Activated naive CD4-positive, alpha-beta T cell treated with anti-CD3 and anti-CD28 coated beads, Interleukin-2, amount 50 U/mL, for 24 hours (primary cell): ENCODE data around the gene ADRM1.

Experiments
- H3K27ac Mint-ChIP-seq: one replicate; pipeline ENCODE4 v1.8.0; 2021; ENCODE audit warnings: mild to moderate bottlenecking, mixed read lengths
- H3K27me3 Mint-ChIP-seq: one replicate; pipeline ENCODE4 v1.8.0; 2021; ENCODE audit warnings: mixed read lengths
- H3K36me3 Mint-ChIP-seq: one replicate; pipeline ENCODE4 v1.8.0; 2021; ENCODE audit warnings: mixed read lengths
- H3K4me1 Mint-ChIP-seq: one replicate; pipeline ENCODE4 v1.8.0; 2021; ENCODE audit warnings: mixed read lengths
- H3K4me3 Mint-ChIP-seq: one replicate; pipeline ENCODE4 v1.8.0; 2021; ENCODE audit warnings: mild to moderate bottlenecking, mixed read lengths
- H3K9me3 Mint-ChIP-seq: one replicate; pipeline ENCODE4 v1.8.0; 2021; ENCODE audit warnings: mixed read lengths

Gene ADRM1

GRCh38 chr20:62302341-62303061 is at the start of gene ADRM1:
Gene ADRM1 (plus strand): TSS chr20:62302997. CDS start chr20:62303569, 572 bp downstream.
- Mint-ChIP-seq H3K4me1 (peaks cover 21% of the 10 kb centered on the region), H3K27ac (peak within 1 kb of the TSS; percentile 100)

GRCh38 chr20:62253398-62253797 is 49.4 kb upstream of the ADRM1 start:
- Mint-ChIP-seq H3K27me3 (no peaks in the 10 kb centered on the region), H3K4me3 (no peak overlapping the region)

More at GRCh38 chr20:62302341-62303061, at the start of gene ADRM1:
- H3K4me3 Mint-ChIP-seq, result peak within 1 kb of the TSS; percentile 97
- no peaks in the 10 kb centered on the region for H3K9me3 Mint-ChIP-seq
- H3K36me3 Mint-ChIP-seq, result peaks cover 5% of the 10 kb centered on the region
- H3K27me3 Mint-ChIP-seq, result no peaks in the 10 kb centered on the region

GRCh38 chr20:62254021-62254724 is 48.6 kb upstream of the ADRM1 start:
- Mint-ChIP-seq H3K4me1 (peaks cover 29% of the 10 kb centered on the region), H3K4me3 (no peak overlapping the region), H3K36me3 (peaks cover 9% of the 10 kb centered on the region), H3K9me3 (no peaks in the 10 kb centered on the region), H3K27ac (no peak overlapping the region), H3K27me3 (no peaks in the 10 kb centered on the region)

More at GRCh38 chr20:62253398-62253797, 49.4 kb upstream of the ADRM1 start:
- peaks cover 7% of the 10 kb centered on the region for H3K36me3 Mint-ChIP-seq
- no peaks in the 10 kb centered on the region for H3K9me3 Mint-ChIP-seq
- peaks cover 33% of the 10 kb centered on the region for H3K4me1 Mint-ChIP-seq
- no peak overlapping the region for H3K27ac Mint-ChIP-seq

- no peaks in the 10 kb centered on the region for H3K27me3 Mint-ChIP-seq
- H3K36me3 Mint-ChIP-seq, result peaks cover 9% of the 10 kb centered on the region
- H3K9me3 Mint-ChIP-seq, result no peaks in the 10 kb centered on the region
- peaks cover 21% of the 10 kb centered on the region for H3K4me1 Mint-ChIP-seq
- H3K4me3 Mint-ChIP-seq, result no peak overlapping the region
- no peak overlapping the region for H3K27ac Mint-ChIP-seq
Observed at GRCh38 chr20:62255976-62256375, 46.8 kb upstream of the ADRM1 start.

GRCh38 chr20:62258499-62259293 is 44.1 kb upstream of the ADRM1 start:
- peaks cover 12% of the 10 kb centered on the region for H3K36me3 Mint-ChIP-seq
- H3K9me3 Mint-ChIP-seq, result no peaks in the 10 kb centered on the region
- no peak overlapping the region for H3K4me3 Mint-ChIP-seq
- peaks cover 16% of the 10 kb centered on the region for H3K4me1 Mint-ChIP-seq
- no peaks in the 10 kb centered on the region for H3K27me3 Mint-ChIP-seq
- H3K27ac Mint-ChIP-seq, result no peak overlapping the region

GRCh38 chr20:62259294-62259565 is 43.6 kb upstream of the ADRM1 start:
- Mint-ChIP-seq H3K36me3 (peaks cover 12% of the 10 kb centered on the region), H3K4me1 (peaks cover 12% of the 10 kb centered on the region), H3K27me3 (no peaks in the 10 kb centered on the region), H3K4me3 (no peak overlapping the region), H3K9me3 (no peaks in the 10 kb centered on the region), H3K27ac (no peak overlapping the region)

GRCh38 chr20:62262064-62262463 is 40.7 kb upstream of the ADRM1 start:
- Mint-ChIP-seq H3K36me3 (peaks cover 17% of the 10 kb centered on the region), H3K4me1 (no peaks in the 10 kb centered on the region), H3K4me3 (no peak overlapping the region), H3K27me3 (no peaks in the 10 kb centered on the region), H3K9me3 (no peaks in the 10 kb centered on the region), H3K27ac (no peak overlapping the region)

GRCh38 chr20:62263396-62263795 is 39.4 kb upstream of the ADRM1 start:
- Mint-ChIP-seq H3K36me3 (peaks cover 17% of the 10 kb centered on the region), H3K4me1 (no peaks in the 10 kb centered on the region), H3K27me3 (no peaks in the 10 kb centered on the region), H3K27ac (no peak overlapping the region), H3K9me3 (no peaks in the 10 kb centered on the region), H3K4me3 (no peak overlapping the region)

- no peaks in the 10 kb centered on the region for H3K4me1 Mint-ChIP-seq
- no peaks in the 10 kb centered on the region for H3K27me3 Mint-ChIP-seq
- H3K27ac Mint-ChIP-seq, result no peak overlapping the region
- no peak overlapping the region for H3K4me3 Mint-ChIP-seq
- H3K9me3 Mint-ChIP-seq, result no peaks in the 10 kb centered on the region
- H3K36me3 Mint-ChIP-seq, result peaks cover 15% of the 10 kb centered on the region
Observed at GRCh38 chr20:62265365-62265764, 37.4 kb upstream of the ADRM1 start.

- no peak overlapping the region for H3K4me3 Mint-ChIP-seq
- H3K27me3 Mint-ChIP-seq, result no peaks in the 10 kb centered on the region
- no peaks in the 10 kb centered on the region for H3K4me1 Mint-ChIP-seq
Observed at GRCh38 chr20:62266340-62266739, 36.5 kb upstream of the ADRM1 start.

GRCh38 chr20:62266851-62267250 is 35.9 kb upstream of the ADRM1 start:
- H3K9me3 Mint-ChIP-seq, result no peaks in the 10 kb centered on the region
- no peak overlapping the region for H3K4me3 Mint-ChIP-seq
- no peaks in the 10 kb centered on the region for H3K27me3 Mint-ChIP-seq
- peaks cover 12% of the 10 kb centered on the region for H3K36me3 Mint-ChIP-seq
- H3K4me1 Mint-ChIP-seq, result no peaks in the 10 kb centered on the region
- no peak overlapping the region for H3K27ac Mint-ChIP-seq

More at GRCh38 chr20:62266340-62266739, 36.5 kb upstream of the ADRM1 start:
- peaks cover 15% of the 10 kb centered on the region for H3K36me3 Mint-ChIP-seq
- H3K27ac Mint-ChIP-seq, result no peak overlapping the region
- H3K9me3 Mint-ChIP-seq, result no peaks in the 10 kb centered on the region

- Mint-ChIP-seq H3K4me1 (no peaks in the 10 kb centered on the region), H3K4me3 (no peak overlapping the region), H3K27ac (no peak overlapping the region), H3K27me3 (no peaks in the 10 kb centered on the region), H3K36me3 (peaks cover 11% of the 10 kb centered on the region), H3K9me3 (no peaks in the 10 kb centered on the region)
Observed at GRCh38 chr20:62267543-62267942, 35.3 kb upstream of the ADRM1 start.

GRCh38 chr20:62268228-62268900 is 34.4 kb upstream of the ADRM1 start:
- Mint-ChIP-seq H3K4me3 (no peak overlapping the region), H3K36me3 (peaks cover 10% of the 10 kb centered on the region), H3K4me1 (no peaks in the 10 kb centered on the region), H3K27me3 (no peaks in the 10 kb centered on the region), H3K9me3 (no peaks in the 10 kb centered on the region), H3K27ac (no peak overlapping the region)

GRCh38 chr20:62269378-62269777 is 33.4 kb upstream of the ADRM1 start:
- H3K4me1 Mint-ChIP-seq, result no peaks in the 10 kb centered on the region
- no peak overlapping the region for H3K4me3 Mint-ChIP-seq
- H3K9me3 Mint-ChIP-seq, result no peaks in the 10 kb centered on the region
- no peaks in the 10 kb centered on the region for H3K27me3 Mint-ChIP-seq
- no peak overlapping the region for H3K27ac Mint-ChIP-seq
- peaks cover 10% of the 10 kb centered on the region for H3K36me3 Mint-ChIP-seq

- Mint-ChIP-seq H3K27ac (no peak overlapping the region), H3K4me3 (no peak overlapping the region), H3K9me3 (no peaks in the 10 kb centered on the region), H3K36me3 (peaks cover 5% of the 10 kb centered on the region), H3K4me1 (no peaks in the 10 kb centered on the region), H3K27me3 (no peaks in the 10 kb centered on the region)
Observed at GRCh38 chr20:62269871-62270270, 32.9 kb upstream of the ADRM1 start.
